HepG2 (cell line): ENCODE measurements around the gene SASH1. TPM values are rescaled to one million over a fixed set of nuclear protein-coding genes. Genes with fewer than 3 reads are reported as not detected.

ENCODE experiments used
- ATAC-seq: fragments of 200-7000 bp; cut with Tn5 transposase; 3 replicates; pipeline ENCODE4 v1.9.1; 2020; ENCODE audit warnings: mild to moderate bottlenecking, moderate library complexity
- BruUV-seq: library from RNA; stranded (reverse); fragments of 400-500 nt; replicated peaks from 2 replicates; lab custom pipeline; 2021; lab: Mats Ljungman, UMichigan
- CTCF ChIA-PET: fragments of 300-600 bp; formaldehyde crosslinking; extraction: SDS; loops from one replicate; lab custom pipeline; 2021; ENCODE audit warnings: low total read pairs, inconsistent platforms, low intra/inter-chr PET ratio; lab: Yijun Ruan, JAX
- POLR2A ChIA-PET: fragments of 350-600 bp; sonication (Branson Sonifier 250); formaldehyde crosslinking; loops from one replicate; lab custom pipeline; 2020; ENCODE audit warnings: antibody characterized with exemption, inconsistent platforms; lab: Yijun Ruan, JAX
- DNase-seq: peaks from one replicate; pipeline ENCODE4 v3.0.0-alpha.2; 2015; ENCODE audit warnings: low spot score
- FAIRE-seq: peaks from 3 replicates; lab custom pipeline; 2011; peaks lifted over from hg19 to GRCh38; lab: Jason Lieb, UNC
- H2AFZ ChIP-seq: one replicate; pipeline ENCODE4 v1.6.1; 2011; ENCODE audit warnings: low read length, inconsistent platforms
- H3K27ac ChIP-seq: fragments of 300-600 bp; 3 replicates; pipeline ENCODE4 v1.8.0; 2011; ENCODE audit warnings: mixed run types, mild to moderate bottlenecking, mixed read lengths, low read length, inconsistent platforms; ENCODE audit not compliant: insufficient read depth; ENCODE audit errors: extremely low read length
- H3K27me3 ChIP-seq, 2 experiments: fragments of 200-600 bp in 1 of 2; 2 replicates in 1 of 2; 3 replicates in 1 of 2; pipeline versions ENCODE4 v1.6.0 to v1.8.0; 2011; ENCODE audit warnings: low read length in 2 of 2, mild to moderate bottlenecking in 2 of 2, moderate library complexity in 2 of 2, inconsistent platforms in 1 of 2; ENCODE audit not compliant: insufficient read depth in 2 of 2, control insufficient read depth in 1 of 2
- H3K36me3 ChIP-seq, 2 experiments: fragments of 200-600 bp in 1 of 2; replicated peaks in 1 of 2; 2 replicates in 1 of 2; 3 replicates in 1 of 2; pipeline versions ENCODE4 v1.5.1 to v1.8.0; 2011; ENCODE audit warnings: low read length in 2 of 2, inconsistent platforms in 1 of 2; ENCODE audit not compliant: insufficient read depth in 2 of 2, control insufficient read depth in 1 of 2
- H3K4me1 ChIP-seq: 2 replicates; pipeline ENCODE4 v1.5.1; 2012; ENCODE audit warnings: low read length, inconsistent platforms; ENCODE audit not compliant: insufficient read depth
- H3K4me2 ChIP-seq: 2 replicates; pipeline ENCODE4 v1.6.0; 2011; ENCODE audit warnings: low read depth, low read length, inconsistent platforms
- H3K4me3 ChIP-seq, 3 experiments: fragments of 200-600 bp in 1 of 3; sonication (generic), shearing (Covaris generic) in 1 of 3; replicated peaks in 1 of 3; 2 replicates each; pipeline ENCODE4 v1.5.1; 2011 to 2016; ENCODE audit warnings: low read length in 3 of 3, inconsistent platforms in 2 of 3, low read depth in 2 of 3, mild to moderate bottlenecking in 2 of 3, control low read depth in 1 of 3, mixed read lengths in 1 of 3; ENCODE audit not compliant: insufficient read depth in 1 of 3
- H3K79me2 ChIP-seq: one replicate; pipeline ENCODE4 v1.6.1; 2011; ENCODE audit warnings: low read length, inconsistent platforms; ENCODE audit not compliant: insufficient read depth
- H3K9ac ChIP-seq: 2 replicates; pipeline ENCODE4 v1.6.0; 2011; ENCODE audit warnings: mild to moderate bottlenecking, low read depth, low read length, inconsistent platforms; ENCODE audit not compliant: insufficient read depth
- H3K9me3 ChIP-seq: 2 replicates; pipeline ENCODE4 v1.5.1; 2012; ENCODE audit warnings: mild to moderate bottlenecking, low read length
- H4K20me1 ChIP-seq: 2 replicates; pipeline ENCODE4 v1.6.0; 2011; ENCODE audit warnings: inconsistent platforms, mild to moderate bottlenecking, low read length, moderate library complexity; ENCODE audit not compliant: insufficient read depth
- AFF4 ChIP-seq: sonication (generic); formaldehyde crosslinking; IDR thresholded peaks from 2 replicates; pipeline ENCODE4 v1.4.0; 2020; ENCODE audit warnings: missing genetic modification reagents
- DZIP1 ChIP-seq: sonication (generic); formaldehyde crosslinking; IDR thresholded peaks from 2 replicates; pipeline ENCODE4 v1.5.0; 2020; ENCODE audit warnings: mild to moderate bottlenecking, missing genetic modification reagents
- GATA4 ChIP-seq: sonication (generic); IDR thresholded peaks from 2 replicates; pipeline ENCODE4 v1.6.1; 2016; ENCODE audit warnings: antibody characterized with exemption, low read depth, borderline replicate concordance
- MLX ChIP-seq: IDR thresholded peaks from 2 replicates; pipeline ENCODE4 v1.6.1; 2016
- PRDM4 ChIP-seq: sonication (generic); formaldehyde crosslinking; IDR thresholded peaks from 2 replicates; pipeline ENCODE4 v1.9.0; 2021; ENCODE audit warnings: missing genetic modification reagents, borderline replicate concordance
- ZMAT5 ChIP-seq: sonication (generic); formaldehyde crosslinking; IDR thresholded peaks from 2 replicates; pipeline ENCODE4 v1.5.0; 2020; ENCODE audit warnings: mild to moderate bottlenecking, low read depth, missing genetic modification reagents, borderline replicate concordance
- ZNF124 ChIP-seq: sonication (generic); formaldehyde crosslinking; IDR thresholded peaks from 2 replicates; pipeline ENCODE4 v1.4.0; 2020; ENCODE audit warnings: missing genetic modification reagents
- ZNF333 ChIP-seq: sonication (generic); formaldehyde crosslinking; IDR thresholded peaks from 2 replicates; pipeline ENCODE4 v1.4.0; 2020; ENCODE audit warnings: mild to moderate bottlenecking, missing genetic modification reagents, borderline replicate concordance
- ZNF879 ChIP-seq: sonication (generic); formaldehyde crosslinking; IDR thresholded peaks from 2 replicates; pipeline ENCODE4 v1.8.1; 2023; ENCODE audit warnings: missing genetic modification reagents
- WGBS: methylation state at CpG from one replicate; pipeline ENCODE4 v1.1.6; 2017; ENCODE audit warnings: low lambda C conversion rate; 5-methylcytosine and 5-hydroxymethylcytosine counted together
- in situ Hi-C: cut with HindIII; loops from 2 replicates; pipeline ENCODE4 v1.10.0; 2017; ENCODE audit warnings: low pct_unique_long_range_greater_than_20kb; ENCODE audit not compliant: extremely low pct_ligation_motif_present
- intact Hi-C: fragments of 100-400 bp; cut with micrococcal nuclease; formaldehyde crosslinking; loops from one replicate; pipeline ENCODE4 v1.10.0; 2022; ENCODE audit not compliant: unreplicated experiment
- polyA plus RNA-seq, 8 experiments: library from polyadenylated mRNA; depleted of rRNA in 3 of 8; stranded (reverse) in 7 of 8; unstranded in 1 of 8; fragments of >200 nt; fragmentation: Illumina TruSeq in 4 of 8; extraction: Trizol in 4 of 8; gene quantifications; 2 replicates each; pipeline versions ENCODE4 v1.2.1 to v1.2.3, GENCODE V29; 2011 to 2016; ENCODE audit warnings: low read depth in 4 of 8, missing spikeins in 1 of 8, mixed read lengths in 1 of 8; ENCODE audit not compliant: insufficient read depth in 1 of 8
- total RNA-seq, 5 experiments: library from RNA; depleted of rRNA; stranded (reverse); fragments of >200 nt; fragmentation: Illumina TruSeq; extraction: Trizol; gene quantifications; 2 replicates each; pipeline ENCODE4 v1.2.3, GENCODE V29; 2016; ENCODE audit warnings: low read depth in 1 of 5

Gene SASH1
- total and polyA plus RNA-seq, 2 of the 13 experiments (the other 11 are each of a cell fraction or from before 2014, with no cell fraction given) = 7.5 to 8.2 TPM

- no peak for TF ChIP-seq AFF4 (CRISPR knock-in tag)
- no peak for TF ChIP-seq ZNF124 (CRISPR knock-in tag)
- no peak for TF ChIP-seq ZNF333
Observed at GRCh38 chr6:148513145-148514071, 170.8 kb downstream of the SASH1 start (continued).

- CTCF ChIA-PET = no interaction called here
- intact Hi-C loops (no loop called here), in situ Hi-C loops (no loop called here)
- Histone ChIP-seq H3K27me3 (no peaks in the 10 kb centered on the region), H3K36me3 (peaks cover 1 to 2% of the 10 kb centered on the region in 2 experiments; a peak in 4 of 5 replicates), H3K4me1 (no peaks in the 10 kb centered on the region), H3K4me3 (no peak overlapping the region), H3K9me3 (no peaks in the 10 kb centered on the region), H4K20me1 (no peaks in the 10 kb centered on the region), H3K4me2 (no peak overlapping the region), H3K79me2 (no peaks in the 10 kb centered on the region), H3K27ac (no peak overlapping the region), H3K9ac (no peak overlapping the region), H2AFZ (no peak overlapping the region)
- BruUV-seq = no TSS peak
- no peak for FAIRE-seq
- ATAC-seq = no peak
- DNase-seq = no peak
- 90% methylated on average over 14 of the region's 14 CpGs for WGBS
- POLR2A ChIA-PET = no interaction called here
- TF ChIP-seq ZMAT5 (CRISPR knock-in tag) (no peak), GATA4 (no peak), ZNF879 (CRISPR knock-in tag) (no peak), MLX (no peak), PRDM4 (no peak), DZIP1 (CRISPR knock-in tag) (no peak)
Observed at GRCh38 chr6:148514091-148514845, 171.6 kb downstream of the SASH1 start.
